Activated CD4-positive, CD25-positive, alpha-beta regulatory T cell treated with anti-CD3 and anti-CD28 coated beads, Interleukin-2, amount 50 U/mL, for 16 hours (primary cell): ENCODE measurements around the gene SLC6A3.

Source experiments
- DNase-seq: peaks from one replicate; pipeline ENCODE4 v3.0.0-alpha.2; 2020; ENCODE audit warnings: low read depth, low spot score

Gene SLC6A3

DNA sequence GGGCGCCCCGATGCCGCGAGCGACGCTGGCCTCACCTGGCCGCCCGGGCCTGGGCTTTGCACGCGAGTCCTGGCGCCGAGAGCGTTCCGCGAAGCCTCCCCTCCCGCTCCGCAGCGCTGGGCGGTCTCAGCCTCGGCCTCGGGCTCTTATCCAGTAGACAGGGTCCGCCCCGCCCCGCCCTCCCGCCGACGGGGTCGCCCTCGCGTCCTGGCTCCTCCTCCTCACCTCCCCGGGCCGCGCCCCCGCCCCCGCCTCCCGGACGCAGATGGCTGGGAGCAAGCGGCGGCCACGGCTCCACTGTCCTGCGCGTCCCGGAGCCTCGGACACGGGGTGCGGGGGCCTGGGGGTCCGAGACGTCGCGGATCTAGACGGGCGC, at the start of gene SLC6A3:
TSS of gene SLC6A3 (minus strand) at position 128 of the 376 bp plus-strand sequence. CDS start 2,243 bp downstream, outside the sequence.
- DNase-seq: no peak

DNA sequence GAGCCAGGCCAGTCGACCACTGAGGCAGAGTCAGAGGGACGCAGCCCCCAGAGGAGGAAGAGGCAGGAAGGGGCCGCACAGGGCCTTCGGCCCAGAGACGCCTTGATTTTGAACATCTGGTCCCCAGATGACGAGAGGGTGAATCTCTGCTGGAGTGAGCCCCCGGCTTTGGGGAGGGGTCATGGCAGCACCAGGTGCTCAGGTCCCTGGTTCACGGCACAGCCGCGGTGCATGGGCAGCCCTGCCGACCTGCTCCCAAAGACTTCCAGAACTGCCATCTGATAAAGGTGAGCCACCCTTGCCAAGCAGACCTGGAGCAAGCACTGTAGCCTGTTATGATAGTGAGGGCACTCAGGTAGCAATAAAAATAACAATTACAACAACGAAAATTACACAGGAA, 48.7 kb upstream of the SLC6A3 start:
- no peak for DNase-seq

DNA sequence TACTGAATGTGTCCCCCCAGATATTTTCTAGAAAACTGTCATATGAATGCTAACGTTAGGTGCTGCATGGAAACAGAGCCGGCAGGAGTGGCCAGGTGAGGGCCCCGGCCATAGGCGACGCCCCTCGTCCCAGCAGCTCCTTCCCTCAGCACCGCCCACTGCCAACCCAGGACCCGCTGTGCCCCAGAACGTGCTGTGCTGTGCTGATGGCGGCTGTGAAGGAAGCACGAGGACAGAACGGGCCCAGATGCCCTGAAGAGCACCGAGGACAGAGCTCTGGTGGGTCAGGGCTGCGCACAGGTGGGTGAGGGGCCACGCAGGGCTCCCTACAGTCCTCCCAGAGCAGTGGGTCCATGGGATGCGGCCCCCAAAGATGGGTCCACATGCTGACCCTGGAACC, 48.2 kb upstream of the SLC6A3 start:
- DNase-seq: no peak

DNA sequence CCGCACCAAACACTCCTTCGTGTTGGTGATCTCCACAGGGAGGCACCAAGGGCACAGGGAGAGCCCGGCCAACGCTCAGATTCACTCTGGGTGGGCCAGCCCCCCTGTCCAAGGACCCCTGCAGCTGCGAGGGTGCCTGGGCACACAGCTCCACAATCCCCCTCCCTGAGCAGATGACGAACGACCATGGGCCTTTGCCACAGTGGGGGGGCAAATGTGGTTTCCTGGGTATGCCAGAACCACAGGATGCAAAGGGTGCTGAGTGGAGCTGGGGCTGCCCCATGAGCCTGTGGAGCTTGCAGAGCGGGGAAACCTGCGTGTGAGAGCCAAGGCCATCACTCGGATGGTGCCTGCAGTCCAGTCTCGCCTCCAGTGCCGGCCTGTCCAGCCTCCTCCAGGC, 47.5 kb upstream of the SLC6A3 start:
- no peak for DNase-seq

DNA sequence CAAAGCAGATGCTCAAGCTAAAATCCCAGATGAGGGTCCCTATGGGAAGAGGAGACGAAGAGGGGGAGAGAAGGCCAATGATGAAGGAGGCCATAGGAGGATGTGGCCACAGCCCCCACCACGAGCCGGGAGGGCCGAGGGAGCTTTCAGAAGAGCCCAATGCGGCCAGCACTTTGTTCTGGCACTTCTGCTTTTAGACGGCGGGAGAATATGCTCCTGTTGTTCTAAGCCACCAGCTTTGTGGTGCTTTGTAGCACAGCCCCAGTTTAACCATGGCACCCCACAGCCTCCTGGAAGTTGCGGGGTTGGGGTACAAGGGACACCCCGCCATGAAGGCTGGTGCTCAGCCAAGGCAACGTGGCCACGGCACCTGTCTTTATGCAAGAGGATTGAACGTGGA, 45.1 kb upstream of the SLC6A3 start:
- no peak for DNase-seq

DNA sequence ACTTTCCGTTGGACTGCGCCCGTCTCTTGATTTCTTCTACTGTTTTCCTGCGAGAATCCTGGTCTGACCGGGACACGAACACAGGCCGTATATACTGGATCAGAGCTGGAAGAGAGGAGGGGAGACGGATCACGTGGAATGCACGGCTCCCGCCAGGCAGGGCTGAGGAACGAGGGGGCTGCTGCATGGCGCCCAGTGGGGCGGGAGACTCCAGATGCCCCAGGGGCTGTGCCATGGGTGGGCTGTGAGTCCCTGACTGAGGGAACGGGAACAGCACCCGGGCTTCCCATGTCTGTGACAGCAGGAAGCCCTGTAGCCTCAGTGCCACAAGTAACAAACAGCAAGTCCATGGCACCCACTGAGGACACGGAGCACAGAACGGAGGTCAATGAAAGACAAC, 44.5 kb upstream of the SLC6A3 start:
- no peak for DNase-seq

DNA sequence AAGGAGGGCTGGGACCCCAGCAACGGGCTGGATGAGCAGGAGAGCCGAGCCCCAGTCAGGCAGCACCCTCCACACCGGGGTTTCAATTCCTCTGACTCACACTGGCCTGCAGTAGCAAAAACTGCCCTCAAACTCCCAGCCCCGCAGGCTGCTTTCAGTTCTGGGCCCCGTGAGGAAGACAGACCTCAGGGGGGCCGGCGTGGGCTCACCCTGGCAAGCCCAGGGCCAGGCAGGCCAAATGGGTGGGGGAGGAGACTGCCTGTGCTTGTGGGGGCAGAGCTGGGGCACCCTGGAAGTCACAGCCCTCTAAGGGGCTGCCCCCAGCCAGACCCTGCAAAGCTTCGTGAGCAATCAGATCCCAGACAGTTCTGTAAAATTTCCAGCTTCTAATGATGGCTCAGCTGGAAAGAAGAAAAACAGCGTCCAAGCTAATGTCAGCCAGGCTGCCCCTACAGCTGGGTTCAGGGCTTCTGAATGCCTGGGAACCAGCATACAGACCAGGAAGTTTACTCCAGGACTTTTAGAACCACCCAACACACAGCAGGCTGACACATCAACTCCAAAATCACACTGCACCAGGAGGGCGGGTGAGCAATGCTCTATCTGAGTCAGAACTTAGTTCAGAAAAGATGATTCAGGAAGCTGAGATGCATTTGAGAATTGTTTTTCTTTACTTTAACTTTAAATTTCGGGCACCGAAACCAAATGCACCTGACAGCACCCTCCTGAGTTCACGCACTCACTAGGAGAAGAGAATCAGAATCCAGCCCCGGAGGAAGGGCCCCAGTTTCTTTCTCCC, 43.8 kb upstream of the SLC6A3 start:
- DNase-seq: no peak

DNA sequence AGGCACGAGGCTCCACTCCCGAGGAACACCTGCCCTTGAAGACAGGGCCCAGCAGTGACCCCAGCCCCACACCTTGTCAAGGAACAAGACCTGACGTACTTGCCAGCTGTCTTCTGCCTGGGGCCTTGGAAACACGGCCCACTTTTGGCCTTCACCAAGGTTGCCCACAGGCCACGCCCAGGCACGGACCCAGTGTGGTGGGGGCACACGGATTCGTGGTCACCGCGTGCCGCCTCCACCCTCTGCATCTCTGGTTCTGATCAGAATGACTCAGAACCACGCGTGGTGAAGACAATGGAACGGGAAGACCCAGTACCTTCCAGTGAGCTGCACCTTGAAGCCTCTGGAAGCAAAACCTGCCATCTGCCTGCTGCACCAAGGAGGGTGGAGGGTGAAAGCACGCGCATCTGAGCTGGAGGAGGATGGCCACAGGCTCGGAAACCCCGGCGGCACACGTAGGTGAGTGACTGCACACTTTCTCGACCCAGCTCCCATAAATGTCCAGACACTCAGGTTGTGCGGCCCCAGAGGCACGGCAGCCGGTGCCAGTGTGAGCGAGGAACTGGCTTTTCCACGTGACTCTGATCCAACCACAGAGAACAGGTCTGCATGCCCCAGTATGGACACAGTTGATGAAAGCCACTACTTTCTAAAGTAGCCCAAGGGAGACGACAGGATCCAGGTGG, 42.0 kb upstream of the SLC6A3 start:
- no peak for DNase-seq

DNA sequence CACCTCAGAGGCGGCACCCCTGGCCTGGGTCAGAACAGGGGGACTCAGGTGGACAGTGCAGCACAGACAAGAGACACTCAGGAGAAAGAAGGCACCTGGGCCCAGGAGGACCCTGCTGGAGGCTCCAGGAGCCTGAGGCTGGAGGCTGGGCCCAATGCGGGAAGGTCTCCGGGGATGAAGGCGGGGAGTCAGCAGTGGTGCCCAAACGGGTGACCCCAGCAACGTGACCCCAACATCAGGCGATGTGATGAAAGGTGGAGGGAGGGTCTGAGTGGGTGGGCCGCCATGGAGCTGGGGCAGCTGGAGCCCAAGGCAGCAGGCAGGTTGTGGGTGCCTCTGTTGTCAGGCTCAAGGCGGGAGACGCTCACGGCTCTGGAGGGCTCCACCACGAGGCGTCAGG, 41.0 kb upstream of the SLC6A3 start:
- no peak for DNase-seq

DNA sequence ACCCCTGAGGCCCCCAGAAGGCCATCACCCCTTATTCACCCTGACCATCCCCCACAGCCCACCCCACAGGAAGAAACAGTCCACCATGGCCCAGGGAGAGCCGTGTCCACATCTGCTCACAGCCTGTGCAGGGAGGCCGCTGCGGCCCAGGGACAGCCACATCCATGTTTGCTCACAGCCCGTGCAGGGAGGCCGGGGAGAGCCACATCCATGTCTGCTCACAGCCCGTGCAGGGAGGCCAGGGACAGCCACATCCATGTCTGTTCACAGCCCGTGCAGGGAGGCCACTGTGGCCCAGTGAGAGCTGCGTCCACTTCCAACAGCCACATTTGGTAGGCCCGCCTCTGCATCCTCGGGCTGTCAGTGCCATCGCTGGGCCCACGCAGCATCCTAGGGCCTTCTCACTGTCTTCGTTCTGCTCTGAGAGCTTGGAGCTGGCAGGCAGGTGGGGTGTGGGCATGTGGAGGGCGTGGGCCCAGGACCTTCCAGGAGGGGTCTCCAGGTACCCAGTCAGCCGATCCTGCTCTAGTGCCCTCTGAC, 40.4 kb upstream of the SLC6A3 start:
- DNase-seq: no peak

DNA sequence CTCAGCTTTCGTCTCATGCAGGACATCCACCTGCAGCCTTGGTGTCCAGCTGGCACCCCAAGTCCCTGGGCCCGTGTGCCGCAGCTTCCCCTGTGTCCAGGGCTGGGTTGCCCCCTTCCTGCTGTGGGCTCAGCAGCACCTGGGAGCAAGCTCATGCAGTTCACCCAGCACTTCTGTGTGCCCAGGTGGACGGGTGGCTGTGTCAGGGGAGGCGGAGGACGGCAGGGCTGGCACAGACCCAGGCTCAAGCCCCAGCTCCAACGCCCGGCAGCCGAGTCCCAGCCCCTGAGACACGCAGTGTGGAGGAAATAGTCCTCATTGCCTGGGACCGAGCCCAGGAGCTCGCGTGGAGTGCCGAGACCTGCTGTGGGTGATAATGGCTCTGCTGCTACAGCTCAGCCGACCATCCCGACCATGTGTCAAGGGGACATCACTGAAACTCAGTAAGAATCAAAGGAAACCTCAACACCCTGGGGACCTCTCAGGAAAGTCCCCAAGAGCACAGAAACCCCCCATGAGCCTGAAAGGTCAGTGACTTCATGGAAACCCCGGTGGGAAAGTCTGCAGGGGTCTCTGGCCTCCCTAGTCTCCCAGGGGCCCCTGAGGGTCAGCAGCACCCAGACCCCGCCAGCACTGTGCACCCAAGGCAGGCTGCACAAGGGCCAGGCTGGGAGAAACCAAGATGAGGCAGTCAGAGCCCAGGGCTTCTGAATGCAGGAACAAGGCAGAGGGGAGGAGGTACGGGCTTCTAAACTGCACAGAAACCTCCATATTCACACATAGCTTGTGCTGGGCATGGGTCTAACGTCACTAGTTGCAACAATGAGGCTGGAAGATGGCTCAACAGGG, 39.7 kb upstream of the SLC6A3 start:
- DNase-seq: no peak

DNA sequence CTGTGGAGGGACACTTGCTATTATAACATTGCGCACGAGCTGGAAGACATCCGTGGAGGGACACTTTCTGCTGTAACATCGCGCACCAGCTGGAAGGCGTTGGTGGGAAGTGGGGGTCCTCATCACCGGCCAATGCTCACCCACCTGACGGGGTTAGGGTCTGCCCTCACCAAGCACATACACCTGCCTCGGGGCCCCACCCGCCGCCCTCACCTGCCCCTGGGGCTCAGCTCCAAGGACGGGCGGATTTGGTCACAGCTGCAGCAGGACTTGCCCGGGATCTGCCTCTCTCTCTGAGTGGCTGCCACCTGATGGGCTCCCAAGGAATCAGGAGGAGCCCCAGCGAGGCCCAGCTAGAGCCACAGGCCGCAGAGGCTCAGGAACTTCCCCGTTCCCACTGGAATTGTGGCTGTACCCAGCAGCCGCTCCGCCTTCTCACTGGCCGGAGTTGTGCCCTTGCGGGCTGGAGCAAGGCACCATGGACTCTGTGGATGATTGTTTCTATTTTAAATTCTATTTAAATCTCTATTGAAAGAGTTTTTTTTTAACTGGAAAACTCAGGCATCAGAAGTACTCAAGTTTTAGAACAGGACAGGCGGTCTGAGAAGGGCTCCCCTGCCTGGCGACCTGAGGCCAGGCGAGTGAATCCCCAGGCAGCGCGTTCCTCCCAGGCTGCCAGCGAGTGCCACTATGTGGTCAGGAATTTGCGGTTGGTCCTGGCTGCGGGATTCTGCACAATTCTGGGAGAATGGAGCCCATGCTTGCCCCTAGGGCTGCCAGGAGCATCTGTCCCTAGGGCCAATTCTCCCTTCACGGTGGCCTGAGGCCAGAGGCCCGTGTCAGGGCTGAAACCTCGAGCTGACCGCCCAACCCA, 38.9 kb upstream of the SLC6A3 start:
- DNase-seq: no peak

DNA sequence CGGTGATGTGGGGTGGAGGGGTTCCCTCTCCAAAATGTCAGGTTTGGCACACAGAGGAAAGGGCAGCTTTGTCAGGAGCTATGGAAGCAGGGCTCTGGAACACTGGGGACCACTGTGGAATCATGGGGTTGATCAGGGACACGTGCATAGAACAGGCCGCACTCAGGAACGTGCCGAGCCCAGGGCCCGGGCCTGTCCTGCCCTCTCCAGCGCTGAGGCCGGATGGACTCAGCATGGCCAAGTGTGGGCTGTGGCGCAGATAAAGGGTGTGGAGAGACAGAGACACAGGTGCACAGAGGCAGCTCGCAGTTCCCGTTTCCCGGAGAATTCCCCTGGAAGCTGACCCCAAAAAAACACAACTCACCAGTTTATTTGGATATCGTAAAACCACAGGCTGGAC, 37.8 kb upstream of the SLC6A3 start:
- no peak for DNase-seq

DNA sequence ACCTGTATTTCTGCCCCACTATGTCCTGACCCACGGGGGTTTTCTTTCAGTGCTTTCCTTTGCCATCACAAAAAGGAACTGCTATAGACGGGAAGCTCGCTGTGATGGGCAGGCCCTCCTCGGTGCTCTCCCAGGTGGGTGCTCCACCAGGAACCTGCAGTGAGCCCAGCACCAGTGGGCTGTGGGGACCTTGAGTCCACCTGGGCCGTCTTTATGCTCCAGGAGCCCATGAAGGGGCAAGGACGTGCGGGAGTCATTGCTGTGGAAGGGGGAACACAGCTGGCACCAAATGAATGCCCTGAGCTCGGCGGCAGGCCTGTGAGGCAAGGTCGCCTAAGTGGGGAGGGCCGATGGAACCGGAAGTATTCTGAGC, 36.7 kb upstream of the SLC6A3 start:
- DNase-seq: no peak

DNA sequence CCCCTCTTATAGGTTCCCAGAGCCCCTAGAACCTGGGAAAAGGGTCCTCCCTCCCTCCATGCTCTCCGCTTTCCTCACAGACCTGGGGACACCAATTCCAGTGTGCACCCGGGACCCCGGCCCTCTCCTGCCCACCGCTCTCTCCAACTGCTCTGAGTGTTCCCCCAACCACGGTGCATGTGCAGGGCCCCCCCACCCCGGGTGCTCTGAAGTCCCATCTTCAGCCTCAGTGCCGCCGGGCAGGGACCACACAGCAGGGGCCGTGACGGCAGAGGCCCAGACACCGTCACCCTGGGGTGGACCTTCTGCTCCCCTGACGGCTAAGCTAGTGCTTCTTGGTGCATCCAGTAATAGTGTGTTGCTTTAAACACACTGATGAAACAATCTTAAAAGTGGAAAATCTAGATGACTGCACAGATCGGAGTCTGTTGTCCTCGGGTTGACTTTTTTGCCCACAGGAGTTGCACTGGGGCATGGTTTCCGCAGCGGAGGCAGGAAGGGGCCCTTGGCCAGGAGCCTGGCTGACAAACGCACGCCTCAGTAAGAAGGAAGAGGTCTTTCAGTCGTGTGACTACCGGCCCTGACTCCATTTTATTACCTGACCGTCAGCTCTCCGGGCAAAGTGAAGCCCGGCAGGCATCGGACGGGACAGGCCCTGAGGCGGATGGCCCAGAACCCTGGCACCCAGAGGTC, 36.2 kb upstream of the SLC6A3 start:
- no peak for DNase-seq

DNA sequence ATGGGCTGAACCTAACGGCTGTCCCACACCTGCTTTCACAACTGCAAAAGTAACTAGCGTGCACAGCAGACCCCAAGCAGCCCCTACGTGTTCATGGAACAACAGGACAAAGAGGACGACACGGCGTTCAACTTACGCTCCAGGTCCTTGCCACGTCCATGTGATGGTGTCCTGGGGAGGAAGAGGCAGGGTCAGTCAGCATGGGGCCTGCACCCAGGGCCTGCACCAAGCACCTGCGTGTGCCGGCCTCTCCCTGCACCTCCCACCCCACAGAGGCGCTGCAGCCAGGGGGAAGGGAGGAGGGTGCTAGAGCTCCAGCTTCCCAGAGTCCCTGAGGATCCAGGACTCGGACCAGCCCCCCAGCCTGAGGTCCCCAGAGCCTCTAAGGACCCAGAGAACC, 35.6 kb upstream of the SLC6A3 start:
- DNase-seq: no peak

DNA sequence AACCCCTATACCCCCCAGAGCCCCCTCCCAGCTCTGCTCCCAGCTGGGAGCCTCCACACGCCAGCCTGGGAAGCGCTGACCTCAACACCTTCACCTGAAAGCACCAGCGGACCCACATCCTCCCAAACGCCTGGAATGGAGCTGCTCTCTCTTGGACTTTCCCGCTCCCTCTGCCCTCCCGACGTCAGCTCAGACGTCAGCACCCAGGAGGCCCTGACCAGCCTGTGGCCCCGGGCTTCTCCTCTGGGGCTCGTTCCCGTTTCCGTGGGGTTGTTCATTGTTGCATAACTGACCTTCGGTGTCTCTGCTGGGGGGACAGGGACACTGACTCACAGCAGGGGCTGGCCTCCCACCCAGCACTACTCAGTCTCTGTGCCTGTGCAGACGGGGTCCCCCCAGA, 35.0 kb upstream of the SLC6A3 start:
- DNase-seq: no peak

DNA sequence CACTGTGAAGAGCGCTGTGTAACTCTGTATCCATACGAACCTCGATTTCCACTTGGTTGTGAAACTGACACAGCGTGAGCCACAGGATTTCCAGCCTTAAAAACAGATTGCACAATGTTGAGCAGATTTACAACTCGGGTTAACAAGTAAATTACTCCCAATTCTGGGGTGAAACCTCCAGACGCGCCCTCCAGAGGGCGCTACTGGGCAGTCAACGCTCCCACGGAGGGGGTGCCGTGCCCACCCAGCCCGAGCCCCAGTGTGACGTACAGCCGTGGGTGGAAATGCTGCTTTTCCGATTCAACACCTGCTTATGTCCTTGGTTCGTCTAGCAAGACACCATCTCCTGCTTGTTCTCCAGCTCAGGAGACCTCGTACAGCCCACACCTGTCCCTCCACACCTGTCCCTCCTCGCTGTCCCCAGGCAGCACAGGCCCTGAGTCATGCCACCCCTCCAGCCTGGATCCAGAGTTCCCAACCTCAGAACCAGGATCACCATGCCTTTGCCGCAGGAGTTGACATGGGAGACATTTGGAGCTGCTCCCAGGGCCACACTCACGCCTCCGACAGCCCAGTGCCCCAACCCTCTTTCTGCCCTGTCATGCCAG, 34.4 kb upstream of the SLC6A3 start:
- no peak for DNase-seq

DNA sequence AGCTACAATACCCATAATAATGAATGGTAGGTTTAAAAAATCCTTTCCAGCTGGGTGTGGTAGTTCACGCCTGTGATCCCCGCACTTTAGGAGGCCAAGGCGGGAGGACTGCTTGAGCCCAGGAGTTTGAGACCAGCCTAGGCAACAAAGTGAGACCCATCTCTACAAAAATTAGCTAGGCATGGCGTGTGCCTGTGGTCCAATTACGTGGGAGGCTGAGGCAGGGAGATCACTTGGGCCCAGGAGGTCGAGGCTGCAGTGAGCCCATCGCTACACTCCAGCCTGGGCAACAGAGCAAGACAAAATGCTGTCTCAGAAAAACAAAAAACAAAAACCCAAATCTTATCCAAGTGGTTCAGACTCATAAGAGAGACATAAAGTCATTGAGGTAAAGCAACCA, 33.8 kb upstream of the SLC6A3 start:
- DNase-seq: no peak
